ENCODE results near the gene GALR3. TPM values are rescaled to one million over a fixed set of nuclear protein-coding genes. Genes with fewer than 3 reads are reported as not detected.

GALR3 gene
- total RNA-seq, 3 donors from 2014 or later: not detected

DNA sequence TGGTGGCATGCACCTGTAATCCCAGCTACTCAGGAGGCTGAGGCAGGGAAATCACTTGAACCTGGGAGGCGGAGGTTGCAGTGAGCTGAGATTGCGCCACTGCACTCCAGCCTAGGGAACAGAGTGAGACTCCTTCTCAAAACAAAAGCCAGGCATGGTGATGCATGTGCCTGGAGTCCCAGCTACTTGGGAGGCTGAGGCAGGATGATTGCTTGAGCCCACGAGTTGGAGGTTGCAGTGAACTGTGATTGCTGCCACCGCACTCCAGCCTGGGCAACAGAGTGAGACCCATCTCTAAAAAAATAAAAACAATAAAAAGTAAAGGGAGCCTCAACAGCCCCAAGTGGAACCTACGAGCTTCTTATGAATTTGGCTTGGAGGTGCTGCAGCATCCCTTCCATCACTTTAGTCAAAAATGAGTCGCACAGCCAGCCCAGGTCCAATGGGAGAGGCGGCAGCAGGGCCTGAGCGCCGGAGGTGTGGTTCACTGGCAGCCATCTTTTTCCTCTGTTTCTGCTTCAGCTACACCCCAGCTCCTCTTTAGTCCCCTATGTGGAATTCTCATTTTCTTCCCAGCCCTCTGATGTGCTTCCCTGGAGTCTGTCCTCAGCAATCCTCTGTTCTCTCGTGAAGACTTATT lies 44.7 kb upstream of the GALR3 start:
- no peaks in the 10 kb centered on the region for H3K36me3 ChIP-seq (ENCODE audit: low read depth)
- H3K4me3 ChIP-seq: no peak overlapping the region
- peaks cover 17% of the 10 kb centered on the region for H3K4me1 ChIP-seq (ENCODE audit: low read depth)
- H3K9me3 ChIP-seq: no peaks in the 10 kb centered on the region
- TF ChIP-seq, protein P1, sequence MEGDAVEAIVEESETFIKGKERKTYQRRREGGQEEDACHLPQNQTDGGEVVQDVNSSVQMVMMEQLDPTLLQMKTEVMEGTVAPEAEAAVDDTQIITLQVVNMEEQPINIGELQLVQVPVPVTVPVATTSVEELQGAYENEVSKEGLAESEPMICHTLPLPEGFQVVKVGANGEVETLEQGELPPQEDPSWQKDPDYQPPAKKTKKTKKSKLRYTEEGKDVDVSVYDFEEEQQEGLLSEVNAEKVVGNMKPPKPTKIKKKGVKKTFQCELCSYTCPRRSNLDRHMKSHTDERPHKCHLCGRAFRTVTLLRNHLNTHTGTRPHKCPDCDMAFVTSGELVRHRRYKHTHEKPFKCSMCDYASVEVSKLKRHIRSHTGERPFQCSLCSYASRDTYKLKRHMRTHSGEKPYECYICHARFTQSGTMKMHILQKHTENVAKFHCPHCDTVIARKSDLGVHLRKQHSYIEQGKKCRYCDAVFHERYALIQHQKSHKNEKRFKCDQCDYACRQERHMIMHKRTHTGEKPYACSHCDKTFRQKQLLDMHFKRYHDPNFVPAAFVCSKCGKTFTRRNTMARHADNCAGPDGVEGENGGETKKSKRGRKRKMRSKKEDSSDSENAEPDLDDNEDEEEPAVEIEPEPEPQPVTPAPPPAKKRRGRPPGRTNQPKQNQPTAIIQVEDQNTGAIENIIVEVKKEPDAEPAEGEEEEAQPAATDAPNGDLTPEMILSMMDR (IDR thresholded peaks at IDR 0.05): no peak
- DNase-seq (no peak), ATAC-seq (no peak)
- intact Hi-C loops (cut with DNase I, micrococcal nuclease): no loop called here

DNA sequence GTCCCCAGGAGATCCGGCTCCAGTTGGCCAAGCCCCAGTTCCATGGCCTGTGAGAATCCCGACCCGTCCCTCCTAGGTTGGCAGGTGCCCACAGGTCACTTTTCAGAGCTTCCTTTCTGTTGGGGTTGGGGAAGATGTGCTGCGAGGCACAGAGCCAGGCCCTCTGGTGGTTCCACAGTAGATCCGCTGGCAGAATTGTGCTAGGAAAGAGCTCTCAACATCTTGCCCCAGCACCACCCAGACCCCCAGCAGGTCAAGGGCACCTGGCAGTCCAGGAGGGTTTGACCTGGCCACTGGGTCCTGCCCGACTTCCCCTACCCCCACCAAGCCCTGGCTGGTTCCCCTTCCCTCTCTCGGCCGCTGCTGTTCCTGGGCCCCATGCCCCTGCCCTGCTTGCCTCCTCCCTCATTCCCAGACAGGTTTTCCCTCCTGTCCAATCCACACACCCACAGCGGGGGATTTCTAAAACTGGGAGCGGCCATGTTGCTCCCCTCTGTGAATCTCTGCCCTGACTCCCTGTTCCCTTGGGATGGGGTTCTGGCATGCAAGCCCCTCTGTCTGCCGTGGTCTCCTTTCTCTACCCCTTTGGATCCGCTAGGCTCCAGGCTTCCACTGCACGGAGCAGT lies 41.6 kb upstream of the GALR3 start:
- intact Hi-C loops (cut with DNase I, micrococcal nuclease): no loop called here
- DNase-seq (no peak), ATAC-seq (no peak)
- H3K4me3 ChIP-seq: no peak overlapping the region
- no peaks in the 10 kb centered on the region for H3K9me3 ChIP-seq
- TF ChIP-seq, protein P1 (IDR thresholded peaks at IDR 0.05): no peak
- peaks cover 30% of the 10 kb centered on the region for H3K4me1 ChIP-seq (ENCODE audit: low read depth)
- H3K36me3 ChIP-seq (ENCODE audit: low read depth): no peaks in the 10 kb centered on the region

DNA sequence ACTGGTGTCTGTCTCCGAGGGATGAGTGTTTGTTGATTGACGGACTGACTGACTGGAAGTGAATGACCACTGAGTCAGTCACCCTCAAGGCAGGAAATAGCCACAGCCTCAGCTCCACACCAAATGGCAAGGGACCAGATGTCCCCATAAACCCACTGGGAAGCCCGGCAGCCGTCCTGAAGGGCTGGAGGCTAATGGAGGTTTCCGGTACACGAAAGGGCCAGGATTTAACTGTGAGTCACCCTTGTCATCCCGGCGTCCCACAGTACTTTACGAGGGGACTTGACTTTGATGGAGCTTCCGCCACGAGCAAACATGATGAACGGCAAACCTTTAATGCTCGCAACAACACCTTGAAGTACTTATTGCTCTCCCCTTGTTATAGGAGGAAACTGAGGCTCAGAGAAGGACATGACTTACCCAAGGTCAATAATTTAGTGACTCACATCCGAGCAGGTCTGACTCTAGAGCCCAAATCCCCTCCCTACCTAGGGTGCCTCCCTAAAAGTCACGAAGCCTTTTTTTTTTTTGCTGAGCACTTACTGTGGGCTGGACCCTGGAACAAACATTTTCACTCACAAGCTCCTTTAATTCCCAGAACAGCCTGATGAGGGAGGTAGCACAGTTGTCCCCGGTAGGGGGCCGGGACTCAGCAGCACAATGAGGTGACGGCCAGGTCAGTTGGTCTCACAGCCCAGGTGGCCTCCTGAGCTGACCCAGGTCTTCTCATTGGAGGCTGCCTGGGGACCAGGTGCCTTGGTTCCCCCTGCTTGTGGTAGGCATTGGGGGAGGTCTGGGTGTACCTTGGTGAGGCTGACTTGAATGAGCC lies 40.6 kb upstream of the GALR3 start:
- Histone ChIP-seq H3K9me3 (no peaks in the 10 kb centered on the region), H3K36me3 (ENCODE audit: low read depth) (no peaks in the 10 kb centered on the region), H3K4me1 (ENCODE audit: low read depth) (peaks cover 24% of the 10 kb centered on the region), H3K4me3 (no peak overlapping the region)
- TF ChIP-seq, protein P1 (IDR thresholded peaks at IDR 0.05): no peak
- peak; percentile 52 for ATAC-seq
- no peak for DNase-seq
- intact Hi-C loops (cut with DNase I, micrococcal nuclease): no loop called here

DNA sequence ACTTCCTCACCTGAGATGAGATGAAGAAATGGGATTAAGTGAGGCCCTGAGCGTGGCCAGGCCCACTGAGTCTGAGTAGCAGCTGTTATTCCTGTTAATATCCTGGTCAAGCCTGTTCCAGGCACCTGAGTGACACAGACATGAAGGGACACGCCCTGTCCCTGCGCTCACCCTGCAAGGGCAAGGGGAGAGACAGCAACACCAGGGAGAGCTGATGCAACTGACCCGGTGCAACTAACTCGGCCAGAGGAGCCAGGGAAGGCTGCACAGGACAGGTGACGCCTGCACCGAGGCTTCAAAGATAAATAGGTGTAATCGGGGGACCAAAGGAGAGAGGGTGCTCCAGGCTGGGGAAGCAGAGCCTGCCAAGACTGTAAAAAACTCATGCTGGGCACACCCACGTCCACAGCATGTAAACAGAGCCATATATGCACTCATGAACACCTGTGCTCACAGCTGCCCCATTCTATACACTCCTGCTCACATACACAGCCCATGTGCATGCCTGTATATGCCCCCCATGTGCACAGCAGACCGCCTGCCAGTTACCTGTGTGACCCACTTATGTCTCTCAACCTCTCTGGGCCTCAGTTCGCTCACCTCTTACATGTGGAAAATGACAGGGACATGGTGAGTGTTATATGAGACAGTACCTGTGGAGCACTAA lies 38.2 kb upstream of the GALR3 start:
- intact Hi-C loops (cut with DNase I, micrococcal nuclease): no loop called here
- H3K36me3 ChIP-seq (ENCODE audit: low read depth): no peaks in the 10 kb centered on the region
- no peaks in the 10 kb centered on the region for H3K9me3 ChIP-seq
- DNase-seq: peak; percentile 85 to 86 (median 85)
- TF ChIP-seq, protein P1 (IDR thresholded peaks at IDR 0.05): no peak
- peaks cover 21% of the 10 kb centered on the region for H3K4me1 ChIP-seq (ENCODE audit: low read depth)
- no peak overlapping the region for H3K4me3 ChIP-seq
- ATAC-seq: peak; percentile 89

DNA sequence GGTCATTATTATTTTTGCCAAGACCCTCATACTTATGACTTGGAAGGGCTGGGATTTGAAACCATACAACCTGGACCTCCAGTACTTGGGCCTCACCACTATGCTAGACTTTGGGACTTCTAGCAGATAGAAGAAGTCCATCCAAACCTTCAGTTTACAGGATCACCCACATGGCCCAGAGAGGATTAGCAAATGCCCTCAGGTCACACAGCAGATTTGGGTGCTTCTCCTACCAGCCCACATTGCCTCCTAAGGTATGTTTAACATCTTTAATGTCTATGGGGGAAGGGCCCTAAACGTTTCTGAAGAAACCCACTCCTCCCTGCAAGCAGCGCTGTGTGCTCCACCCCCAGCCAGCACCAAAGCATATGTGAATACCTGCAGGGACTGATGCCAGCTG lies 32.9 kb upstream of the GALR3 start:
- Histone ChIP-seq H3K9me3 (no peaks in the 10 kb centered on the region), H3K36me3 (ENCODE audit: low read depth) (no peaks in the 10 kb centered on the region), H3K4me3 (no peak overlapping the region), H3K4me1 (ENCODE audit: low read depth) (peaks cover 6% of the 10 kb centered on the region)
- intact Hi-C loops (cut with DNase I, micrococcal nuclease): loop anchor here in 1 of 2 donors (10.0 kb wide), 1 partner anchor 145 kb away; no protein-coding TSS in a partner anchor
- ATAC-seq: no peak
- TF ChIP-seq, protein P1 (IDR thresholded peaks at IDR 0.05): no peak
- DNase-seq: no peak

Measured in mucosa of descending colon (tissue), 3 donors.